T-helper 22 cell (primary cell): ENCODE measurements around the gene TNFAIP8.

ENCODE experiments used
- DNase-seq: peaks from one replicate; pipeline ENCODE4 v3.0.0-alpha.2; 2020; ENCODE audit warnings: low read depth

Gene TNFAIP8

GRCh38 chr5:119355685-119356611 lies at the start of gene TNFAIP8:
TNFAIP8 (plus strand) TSS chr5:119356019; CDS start chr5:119356091, 72 bp downstream.
- DNase-seq = peak; percentile 49

DNA sequence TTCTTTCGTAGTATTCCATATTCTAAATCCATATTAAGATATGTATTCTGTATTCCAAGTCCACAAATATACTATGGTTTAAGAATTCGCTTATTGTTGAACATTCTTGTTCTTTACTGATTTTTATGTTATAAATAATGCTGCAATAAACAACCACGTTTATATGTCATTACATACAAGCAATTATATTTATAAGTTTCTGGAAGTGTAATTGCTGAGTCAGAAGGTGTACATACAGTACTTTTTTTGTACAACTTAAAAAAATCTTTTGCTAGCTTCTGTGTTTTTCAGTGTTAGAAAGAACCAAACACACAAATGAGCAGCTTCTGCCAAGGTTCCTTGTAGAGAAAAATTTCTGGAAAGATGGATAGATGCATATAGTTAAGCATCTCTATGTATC lies 48.6 kb upstream of the TNFAIP8 start:
- DNase-seq = no peak

DNA sequence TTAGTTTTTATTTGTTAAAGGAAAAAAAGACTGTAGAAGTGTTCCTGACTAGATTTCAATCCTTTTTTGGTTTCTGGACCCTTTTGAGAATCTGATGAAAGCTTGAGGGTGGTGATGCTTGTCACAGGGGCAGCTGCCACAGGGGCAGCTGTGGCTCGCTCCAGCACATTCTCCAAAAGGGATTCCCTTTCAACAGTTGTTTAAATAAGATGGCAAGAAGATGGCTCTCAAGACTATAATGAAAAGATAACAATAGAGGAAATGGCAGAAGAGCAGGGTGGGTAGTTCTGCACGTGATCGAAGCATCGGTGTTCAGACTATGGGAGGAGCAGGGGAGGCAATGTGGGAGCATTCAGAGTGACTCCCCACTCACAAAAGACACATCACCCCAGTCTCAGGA lies 46.5 kb upstream of the TNFAIP8 start:
- DNase-seq = no peak

- no peak for DNase-seq
Observed at GRCh38 chr5:119311688-119312087, 44.1 kb upstream of the TNFAIP8 start.

- DNase-seq = no peak
Observed at GRCh38 chr5:119312403-119312802, 43.4 kb upstream of the TNFAIP8 start.

- no peak for DNase-seq
Observed at GRCh38 chr5:119313197-119313596, 42.6 kb upstream of the TNFAIP8 start.

- DNase-seq = no peak
Observed at GRCh38 chr5:119313658-119314605, 41.9 kb upstream of the TNFAIP8 start.

DNA sequence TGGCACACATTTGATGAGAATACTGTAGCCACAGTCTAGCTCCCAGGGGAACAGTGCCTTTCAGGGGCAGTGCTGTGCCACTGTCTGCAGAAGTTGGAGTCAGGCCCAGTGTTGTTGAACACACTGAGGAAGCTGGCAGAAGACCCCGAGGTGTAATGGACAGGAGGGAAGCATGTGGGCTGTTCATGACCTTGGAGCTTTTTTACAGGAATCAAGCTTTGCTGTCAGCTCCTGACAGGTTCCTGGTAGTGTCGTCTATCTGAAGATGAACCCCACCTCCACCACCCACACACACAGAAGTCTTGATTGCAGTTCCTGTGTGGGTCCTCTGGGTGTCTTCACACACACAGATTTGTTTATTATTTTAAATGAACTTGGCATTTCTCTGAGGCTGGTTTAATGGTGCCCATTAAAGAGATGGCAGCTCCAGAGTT lies 40.3 kb upstream of the TNFAIP8 start:
- no peak for DNase-seq

DNA sequence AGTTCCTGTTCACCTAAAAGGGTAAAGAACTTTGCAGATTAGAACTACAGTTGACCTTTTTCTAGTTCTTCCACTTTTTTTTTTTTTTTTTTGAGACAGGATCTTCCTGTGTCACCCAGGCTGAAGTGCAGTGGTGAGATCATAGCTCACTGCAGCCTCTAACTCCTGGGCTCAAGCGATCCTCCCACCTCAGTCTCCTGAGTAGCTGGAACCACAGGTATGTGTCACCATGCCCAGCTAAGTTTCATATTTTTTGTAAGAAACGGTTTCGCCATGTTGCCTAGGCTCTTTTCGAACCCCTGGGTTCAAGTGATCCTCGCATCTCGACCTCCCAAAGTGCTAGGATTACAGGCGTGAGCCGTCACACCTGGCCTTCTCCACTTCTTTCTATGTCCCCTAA lies 39.7 kb upstream of the TNFAIP8 start:
- no peak for DNase-seq

GRCh38 chr5:119316906-119317305 lies 38.9 kb upstream of the TNFAIP8 start:
- DNase-seq = no peak

GRCh38 chr5:119318256-119318894 lies 37.4 kb upstream of the TNFAIP8 start:
- no peak for DNase-seq

DNA sequence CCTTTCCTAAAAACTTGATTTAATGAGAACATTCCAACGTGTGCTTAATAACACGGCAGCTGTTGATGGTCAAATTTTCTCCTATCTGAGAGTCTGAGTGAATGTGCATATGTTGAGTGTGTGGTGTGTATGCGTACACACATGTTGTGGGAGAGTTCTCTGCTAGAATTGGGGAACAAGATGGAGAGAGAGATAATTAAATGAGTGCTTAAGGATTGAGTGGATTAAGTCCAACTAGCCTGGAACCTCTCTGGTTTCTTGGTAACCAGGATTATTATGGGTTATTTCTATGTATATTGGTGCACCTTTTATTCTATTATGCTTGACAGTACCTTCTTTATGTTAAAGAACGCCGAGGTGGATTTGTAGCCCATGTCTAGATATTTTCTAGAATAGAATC lies 36.4 kb upstream of the TNFAIP8 start:
- DNase-seq = no peak

GRCh38 chr5:119319890-119320289 lies 35.9 kb upstream of the TNFAIP8 start:
- DNase-seq = no peak

GRCh38 chr5:119321569-119322311 lies 34.1 kb upstream of the TNFAIP8 start:
- DNase-seq = no peak

DNA sequence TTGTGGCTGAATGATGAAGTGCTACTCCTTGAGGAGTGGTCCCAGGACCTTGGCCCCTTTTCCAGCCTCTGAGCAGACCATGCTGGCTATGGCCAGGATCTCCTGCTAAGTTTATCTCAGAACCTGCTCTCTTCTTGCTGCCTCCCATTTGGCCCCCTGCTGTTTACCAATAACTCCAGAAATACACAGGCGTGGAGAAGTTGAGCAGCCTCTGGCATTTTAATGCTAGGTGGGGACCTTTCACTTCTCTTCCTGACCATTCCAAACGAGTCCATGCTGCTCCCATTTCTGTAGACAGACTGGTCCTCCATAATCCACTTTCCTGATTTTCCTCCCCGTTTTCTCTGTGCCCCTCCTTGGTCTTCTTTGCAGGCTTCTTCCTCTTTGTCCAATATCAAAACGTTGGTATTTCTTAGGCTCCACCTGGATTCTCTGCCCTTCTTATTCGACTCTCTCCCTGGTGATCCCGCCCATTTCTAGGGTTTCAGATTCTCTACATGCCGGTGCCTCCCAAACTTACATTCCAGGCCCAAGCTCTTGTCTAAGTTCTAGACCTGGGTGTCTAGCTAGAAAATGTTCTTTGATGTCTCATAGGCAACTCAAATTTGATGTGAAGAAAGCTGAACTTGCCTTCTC lies 33.4 kb upstream of the TNFAIP8 start:
- DNase-seq = no peak

- no peak for DNase-seq
Observed at GRCh38 chr5:119322948-119323537, 32.8 kb upstream of the TNFAIP8 start.

- DNase-seq = no peak
Observed at GRCh38 chr5:119323601-119324000, 32.2 kb upstream of the TNFAIP8 start.

DNA sequence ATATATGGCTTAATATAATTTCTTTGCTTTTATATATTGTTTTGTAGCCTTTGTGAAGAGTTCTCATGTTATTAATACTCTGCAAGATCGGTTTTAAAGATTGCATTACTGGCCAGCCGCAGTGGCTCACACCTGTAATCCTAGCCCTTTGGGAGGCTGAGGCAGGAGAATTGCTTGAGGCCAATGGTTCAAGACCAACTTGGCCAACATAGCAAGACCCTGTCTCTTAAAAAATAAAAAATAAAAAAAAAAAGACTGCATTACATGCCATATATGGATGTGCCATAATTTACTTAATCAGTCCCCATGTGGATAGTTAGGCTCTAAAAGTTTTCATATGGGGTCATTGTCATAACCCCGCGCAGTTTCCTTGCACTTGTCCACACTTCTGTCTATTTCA lies 31.0 kb upstream of the TNFAIP8 start:
- DNase-seq = no peak

DNA sequence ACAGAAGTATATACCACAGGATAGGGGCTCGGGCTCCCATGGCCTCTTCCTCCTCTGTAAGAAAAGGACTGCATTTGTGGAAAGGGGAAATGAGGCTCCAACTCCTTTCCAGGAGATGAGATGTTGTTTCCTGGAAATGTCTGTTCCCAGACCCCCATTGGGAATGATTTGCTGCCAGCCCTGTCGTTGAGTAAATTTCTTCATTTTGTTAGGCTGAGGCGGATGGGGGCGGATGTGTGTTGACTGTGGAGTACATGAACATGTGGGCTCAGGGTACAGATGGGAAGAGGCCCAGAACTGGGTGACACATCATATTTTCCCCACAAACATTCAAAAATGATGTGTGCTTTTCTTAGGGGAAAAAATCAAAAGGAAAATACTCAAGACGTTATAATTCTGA lies 28.8 kb upstream of the TNFAIP8 start:
- no peak for DNase-seq

- peak; percentile 77 for DNase-seq
Observed at GRCh38 chr5:119328753-119329602, 26.8 kb upstream of the TNFAIP8 start.
